NCI-H2107 treated with DMSO at 0.1 percent for 48 hours (cell line): Measurements from ENCODE around the gene TAGLN3.

Experiments
- DNase-seq: peaks from one replicate; lab custom pipeline; 2025; ENCODE audit not compliant: unreplicated experiment; lab: John Stamatoyannopoulos, UW

Gene TAGLN3

DNA sequence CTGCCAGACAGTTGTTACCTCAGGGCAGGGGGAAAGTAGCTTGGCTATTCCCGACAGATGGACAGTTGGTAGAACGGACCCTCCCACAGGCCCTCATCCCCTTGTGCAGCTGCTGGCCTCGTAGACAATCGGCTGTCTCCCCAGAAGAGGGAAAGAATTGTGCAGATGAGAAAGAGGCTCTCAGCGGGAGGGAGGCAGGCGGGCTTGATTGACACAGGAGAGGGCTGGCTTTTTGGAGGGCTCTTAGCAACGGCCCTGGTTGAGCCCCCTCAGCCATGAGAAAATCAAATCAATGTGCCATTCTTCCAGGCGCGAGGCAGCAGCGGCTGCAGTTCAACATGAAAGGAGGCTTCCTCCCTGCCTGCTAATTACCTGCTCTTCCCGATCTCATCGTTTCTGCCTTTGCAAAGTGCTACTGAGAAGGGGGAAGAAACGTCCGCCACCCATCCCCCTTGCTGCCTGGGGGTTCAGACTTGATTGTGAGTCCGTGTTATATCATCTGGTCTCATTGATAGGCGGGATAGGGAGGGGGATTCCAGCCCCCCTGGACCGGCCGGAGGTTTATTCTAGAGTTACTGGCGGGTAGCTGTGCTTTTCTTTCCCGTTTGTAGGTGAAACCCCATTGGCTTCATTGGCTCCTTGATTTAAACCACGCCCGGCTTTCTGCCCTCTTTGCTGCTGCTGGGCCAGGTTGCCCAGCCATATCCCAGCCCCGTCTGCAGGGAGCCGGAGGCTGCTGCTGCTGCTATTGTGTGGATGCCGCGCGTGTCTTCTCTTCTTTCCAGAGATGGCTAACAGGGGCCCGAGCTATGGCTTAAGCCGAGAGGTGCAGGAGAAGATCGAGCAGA, at the start of gene TAGLN3:
Gene TAGLN3, plus strand, starts transcription at position 287 of the 848 bp plus-strand sequence. Its CDS starts 501 bp downstream, at position 788.
- peak; percentile 90 for DNase-seq

DNA sequence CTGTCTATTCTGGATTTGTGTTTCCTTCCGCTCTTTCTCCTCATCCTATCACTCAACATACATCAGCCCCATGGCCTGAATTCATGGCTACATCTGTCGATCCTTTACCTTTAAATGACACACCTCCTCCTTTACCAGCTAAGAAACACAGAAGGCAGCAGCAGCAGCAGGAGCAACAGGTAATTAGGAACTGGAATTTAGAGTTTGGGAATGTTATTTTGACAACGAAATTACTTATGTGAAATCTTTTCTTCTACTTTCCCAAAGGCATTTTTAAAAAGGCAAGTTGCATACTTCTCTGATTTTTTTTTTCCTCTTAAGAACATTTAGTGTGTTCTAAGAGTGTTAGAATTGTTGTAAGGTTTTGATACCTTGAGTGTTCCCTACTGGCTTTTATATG, 49.0 kb upstream of the TAGLN3 start:
- no peak for DNase-seq

DNA sequence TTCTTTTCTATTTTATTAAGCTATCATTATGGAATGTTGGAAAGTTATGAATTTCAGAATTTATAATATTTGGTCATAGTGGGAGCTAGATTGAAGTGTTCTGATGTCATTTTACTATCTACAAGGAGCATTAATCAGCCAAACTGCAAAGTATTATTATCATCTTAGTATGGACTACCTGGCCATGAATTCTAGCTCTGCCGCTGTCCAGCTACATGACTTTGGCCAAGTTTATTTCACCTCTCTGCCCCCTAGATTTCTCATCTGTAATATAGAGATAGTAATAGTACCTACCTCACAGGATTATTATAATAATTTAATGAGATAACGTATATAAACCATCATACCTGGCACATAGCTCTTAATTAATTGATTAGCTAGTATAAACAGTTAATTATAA, 47.7 kb upstream of the TAGLN3 start:
- DNase-seq: no peak

DNA sequence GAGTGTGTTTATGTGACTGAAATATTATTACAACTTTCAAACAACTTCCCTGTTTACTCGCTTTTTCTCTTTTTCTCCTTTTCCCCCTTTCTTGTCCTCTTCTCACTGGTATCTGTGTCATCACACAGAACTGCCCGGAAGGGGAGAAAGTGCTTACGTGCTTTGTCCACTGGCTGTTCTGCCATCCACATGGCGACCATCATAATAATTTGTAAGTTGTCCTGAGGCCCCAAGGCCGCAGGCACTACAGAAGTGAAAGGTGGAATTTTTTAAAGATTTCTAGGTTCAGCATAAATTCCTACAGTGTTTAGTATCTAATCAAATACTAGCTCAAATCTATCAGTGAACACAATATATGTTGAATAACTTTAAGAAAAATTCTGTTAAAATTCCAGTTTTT, 46.6 kb upstream of the TAGLN3 start:
- no peak for DNase-seq

DNA sequence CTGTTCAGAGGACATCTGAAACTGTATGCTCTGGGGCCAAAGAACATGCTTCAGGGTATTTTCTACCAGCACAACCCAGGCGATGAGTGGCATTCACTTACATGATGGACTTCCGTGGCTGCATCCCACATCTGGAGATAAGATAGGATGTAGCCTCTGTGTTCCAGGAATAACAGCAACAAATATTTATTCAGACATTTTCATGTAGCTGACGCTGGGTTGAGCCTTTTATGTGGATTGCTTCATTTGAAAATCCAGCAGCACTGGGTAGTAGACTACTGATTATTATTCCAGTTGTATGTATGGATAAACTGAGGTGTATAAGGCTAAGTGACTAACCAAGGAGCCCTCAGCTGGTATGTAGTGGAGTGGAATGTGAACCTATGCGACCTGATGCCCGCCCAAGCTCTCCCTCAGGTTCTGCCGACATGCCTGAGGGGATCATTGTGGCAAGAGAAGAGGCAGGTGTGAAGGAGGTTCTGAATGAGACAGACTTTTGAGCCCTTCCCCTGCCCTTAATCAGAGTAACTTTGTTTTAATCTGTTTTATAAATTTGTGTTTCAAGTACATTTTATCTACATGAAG, 45.8 kb upstream of the TAGLN3 start:
- no peak for DNase-seq

DNA sequence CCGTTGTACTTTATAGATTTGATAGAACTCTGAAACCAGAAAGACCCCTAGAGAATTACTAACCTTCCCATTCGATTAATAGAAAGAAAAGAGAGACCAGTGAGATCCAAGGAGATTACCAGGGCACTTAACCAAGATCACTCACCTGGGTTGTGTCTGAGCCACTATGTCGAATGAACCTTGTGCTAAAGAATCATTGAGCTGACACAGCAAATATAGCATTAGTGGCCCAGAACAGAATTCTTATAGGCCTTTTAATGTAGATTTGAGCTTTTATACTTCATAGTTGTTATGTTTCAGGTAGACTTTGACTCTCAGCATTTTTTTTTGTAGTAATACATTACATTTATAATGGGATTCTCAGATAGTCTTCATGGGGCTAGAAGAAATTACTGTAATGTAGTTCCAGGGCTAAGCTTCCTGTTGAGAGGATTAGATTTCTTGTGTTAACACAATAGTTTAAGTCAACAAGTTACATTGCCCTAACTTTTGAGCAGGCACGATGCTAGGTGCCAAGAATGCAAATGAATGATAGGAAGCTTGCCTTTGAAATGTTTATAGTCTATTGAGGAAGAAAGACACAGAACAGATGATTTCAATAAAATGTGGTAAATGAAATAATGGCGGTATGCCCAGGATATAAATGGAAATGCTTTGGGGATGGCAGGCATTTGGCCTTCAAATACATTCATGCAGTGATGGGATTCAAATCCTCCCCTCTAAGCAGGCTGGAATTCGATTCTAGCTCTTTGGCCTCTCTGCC, 44.3 kb upstream of the TAGLN3 start:
- no peak for DNase-seq

DNA sequence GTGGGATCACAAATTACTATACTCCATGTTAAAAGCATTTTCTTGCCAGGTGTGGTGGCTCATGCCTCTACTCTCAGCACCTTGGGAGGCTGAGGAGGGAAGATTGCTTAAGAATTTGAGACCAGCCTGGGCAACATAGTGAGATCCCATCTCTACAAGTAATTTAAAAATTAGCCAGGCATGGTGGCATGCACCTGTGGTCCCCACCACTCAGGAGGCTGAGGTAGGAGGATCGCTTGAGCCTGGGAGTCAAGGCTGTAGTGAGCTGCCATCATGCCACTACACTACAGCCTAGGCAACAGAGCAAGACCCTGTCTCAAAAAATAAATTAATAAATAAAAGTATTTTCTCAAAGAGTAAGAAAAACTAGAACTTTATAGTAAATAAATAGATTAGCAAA, 42.8 kb upstream of the TAGLN3 start:
- no peak for DNase-seq

DNA sequence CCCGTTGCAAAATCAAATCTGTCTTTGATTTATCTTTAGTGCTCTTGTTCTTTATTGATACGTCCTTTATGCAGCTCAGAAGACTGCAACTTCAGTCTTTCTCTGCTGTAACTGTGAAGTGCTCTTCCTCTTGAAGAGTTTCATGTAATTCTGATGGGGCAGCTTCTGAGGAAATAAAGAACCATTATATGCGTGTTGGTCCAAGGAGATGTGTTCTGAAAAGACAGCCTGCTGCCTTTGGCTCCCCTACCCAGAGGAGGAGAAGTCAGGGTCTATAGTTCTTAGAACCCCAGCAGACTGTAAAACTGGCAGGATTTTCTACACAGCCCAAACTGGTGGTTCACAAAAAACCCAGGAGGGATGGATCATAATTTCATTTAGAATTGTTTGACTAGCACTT, 42.3 kb upstream of the TAGLN3 start:
- DNase-seq: no peak

DNA sequence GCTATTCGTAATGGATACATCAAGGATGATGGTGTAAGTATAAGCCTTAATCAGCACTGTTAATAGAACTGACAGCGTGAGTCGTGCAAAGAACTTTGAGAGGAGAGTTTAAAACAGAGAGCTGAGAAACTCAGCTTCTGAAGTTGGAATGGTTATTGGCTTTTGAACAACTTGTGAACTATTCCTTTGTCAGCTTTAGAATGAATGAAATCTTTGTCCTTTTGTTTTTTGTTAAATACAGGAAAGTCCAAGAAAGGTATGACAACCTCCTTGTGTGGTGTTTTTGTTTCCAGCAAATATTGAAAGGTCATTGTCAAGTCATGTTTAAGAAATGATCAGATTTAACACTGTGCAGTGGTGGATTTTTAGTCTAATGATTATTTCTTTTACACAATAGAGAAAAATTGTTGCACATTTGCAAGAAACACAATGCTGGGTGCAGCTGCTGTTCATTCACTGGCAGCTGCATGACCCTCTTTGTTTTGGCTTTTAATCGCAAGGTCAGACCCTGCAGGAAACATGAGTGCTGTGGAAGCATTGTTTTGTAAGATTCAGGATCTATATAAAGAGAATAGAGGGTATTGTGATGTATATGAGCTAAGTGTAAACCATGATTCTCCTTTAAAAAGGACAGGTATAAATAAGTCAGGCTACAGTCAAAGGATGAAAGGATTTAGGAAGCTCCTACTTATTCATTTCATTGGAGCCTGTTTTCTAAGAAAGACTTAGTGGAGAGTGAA, 41.6 kb upstream of the TAGLN3 start:
- peak; percentile 75 for DNase-seq

DNA sequence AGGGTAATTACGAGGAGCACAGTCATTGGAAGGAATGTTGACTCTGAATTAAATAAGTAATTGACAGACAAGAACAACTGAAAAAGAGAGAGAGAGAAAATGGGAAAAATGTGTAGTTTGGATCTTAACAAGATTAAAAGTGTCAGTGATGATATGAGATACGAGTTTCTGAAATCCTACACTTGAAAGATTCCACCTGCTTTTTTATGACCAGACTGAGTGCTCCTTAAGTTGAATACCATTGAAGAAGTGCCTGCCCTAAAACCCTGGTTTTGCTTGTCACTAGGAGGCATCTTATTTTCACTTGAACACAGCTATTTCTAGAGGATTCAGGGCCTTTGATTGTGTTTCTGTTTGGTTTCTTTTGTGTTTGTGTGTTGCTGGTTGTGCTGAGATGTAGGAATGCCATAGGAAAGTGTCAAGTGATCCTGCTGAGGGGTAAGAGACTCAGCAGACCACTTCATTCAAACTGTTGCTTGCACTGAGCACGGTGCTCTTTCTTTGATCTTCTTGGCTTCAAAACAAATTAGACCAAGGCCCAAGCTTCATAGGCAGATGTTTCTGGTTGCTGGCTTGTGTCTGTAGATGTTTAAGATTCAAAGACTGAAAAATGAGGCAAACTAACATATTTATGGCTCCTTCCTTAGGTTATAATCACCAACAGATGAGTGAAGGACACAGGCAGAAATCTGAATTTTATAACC, 37.1 kb upstream of the TAGLN3 start:
- no peak for DNase-seq

DNA sequence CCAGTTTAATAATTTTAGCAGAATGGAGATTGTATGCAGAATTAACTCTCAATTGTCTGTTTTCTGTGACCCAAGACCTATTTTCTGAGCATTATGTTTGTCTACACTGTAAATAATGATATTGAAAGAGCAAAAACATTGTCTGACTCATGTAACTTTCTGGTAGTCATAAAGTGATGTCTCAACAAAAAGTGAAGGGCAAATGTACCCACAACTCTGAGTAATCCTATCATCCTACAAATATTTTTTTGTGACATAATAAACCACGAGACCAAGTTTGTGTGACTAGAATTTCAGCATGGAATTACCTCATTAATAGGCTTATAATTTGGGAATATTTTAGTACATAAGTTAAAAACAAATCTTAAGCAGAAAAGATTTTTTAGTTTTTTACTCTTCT, 35.3 kb upstream of the TAGLN3 start:
- no peak for DNase-seq

DNA sequence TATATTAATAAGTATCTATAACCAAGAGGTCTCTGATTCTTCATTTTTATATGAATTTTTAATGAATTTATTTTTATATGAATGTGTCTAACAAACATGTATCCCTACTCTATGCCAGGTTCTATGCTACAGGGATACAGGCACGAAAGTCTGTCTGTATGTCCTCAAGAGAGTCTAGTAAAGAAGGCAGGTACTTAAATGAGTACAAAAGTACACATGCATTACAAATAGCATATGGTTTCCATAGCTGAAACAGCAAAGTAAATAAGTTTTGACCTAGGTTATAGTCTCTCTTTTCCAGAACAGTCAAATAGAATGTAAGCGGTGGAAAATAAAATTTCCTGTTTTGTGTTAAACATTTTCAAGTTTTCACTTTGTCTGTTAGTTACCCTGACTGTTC, 33.2 kb upstream of the TAGLN3 start:
- DNase-seq: no peak

DNA sequence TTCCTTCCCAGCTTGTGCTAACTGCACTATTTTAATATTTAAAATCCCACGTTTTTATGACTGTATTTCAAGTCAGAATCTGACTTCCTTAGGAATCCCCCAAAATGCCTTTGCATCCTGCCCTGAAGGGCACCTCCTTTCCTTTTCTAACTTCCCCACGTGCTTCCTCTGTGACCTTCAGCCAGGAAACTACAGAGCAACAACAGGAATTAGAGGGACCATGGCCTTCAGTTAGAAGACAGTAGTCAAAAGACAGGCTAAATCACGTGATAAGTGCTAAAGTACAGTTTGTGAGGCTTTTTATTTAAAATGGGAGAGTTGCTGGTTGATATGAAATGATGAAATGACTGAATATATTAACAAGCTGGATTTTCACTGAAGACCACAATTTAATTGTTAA, 31.7 kb upstream of the TAGLN3 start:
- no peak for DNase-seq

DNA sequence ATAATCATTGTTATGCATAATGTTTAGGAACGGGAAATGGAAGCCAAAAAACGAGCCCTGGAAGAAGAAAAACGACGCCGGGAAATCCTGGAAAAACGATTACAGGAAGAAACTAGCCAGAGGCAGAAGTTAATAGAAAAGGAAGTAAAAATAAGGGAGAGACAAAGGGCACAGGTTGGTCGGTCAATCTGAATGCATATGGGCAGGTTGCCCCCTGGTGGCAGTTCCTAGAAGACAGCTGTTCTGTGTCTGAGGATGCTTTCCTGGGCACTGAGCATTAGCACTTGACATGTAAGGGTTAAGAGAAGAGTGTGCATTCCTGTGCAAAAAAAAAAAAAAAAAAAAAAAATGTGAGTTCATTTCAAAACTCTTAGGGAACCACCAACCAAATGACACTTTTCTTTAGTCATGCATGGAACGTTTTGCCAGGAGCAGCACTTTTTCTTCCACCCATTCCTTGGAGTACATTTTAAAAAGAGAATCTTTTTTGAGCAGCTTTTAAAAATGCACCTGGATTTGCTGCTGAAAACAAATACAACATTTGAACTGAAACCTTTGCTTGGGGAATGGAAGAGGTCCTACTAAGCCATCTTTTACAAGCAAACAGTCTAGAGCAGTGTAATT, 31.0 kb upstream of the TAGLN3 start:
- peak; percentile 89 for DNase-seq

DNA sequence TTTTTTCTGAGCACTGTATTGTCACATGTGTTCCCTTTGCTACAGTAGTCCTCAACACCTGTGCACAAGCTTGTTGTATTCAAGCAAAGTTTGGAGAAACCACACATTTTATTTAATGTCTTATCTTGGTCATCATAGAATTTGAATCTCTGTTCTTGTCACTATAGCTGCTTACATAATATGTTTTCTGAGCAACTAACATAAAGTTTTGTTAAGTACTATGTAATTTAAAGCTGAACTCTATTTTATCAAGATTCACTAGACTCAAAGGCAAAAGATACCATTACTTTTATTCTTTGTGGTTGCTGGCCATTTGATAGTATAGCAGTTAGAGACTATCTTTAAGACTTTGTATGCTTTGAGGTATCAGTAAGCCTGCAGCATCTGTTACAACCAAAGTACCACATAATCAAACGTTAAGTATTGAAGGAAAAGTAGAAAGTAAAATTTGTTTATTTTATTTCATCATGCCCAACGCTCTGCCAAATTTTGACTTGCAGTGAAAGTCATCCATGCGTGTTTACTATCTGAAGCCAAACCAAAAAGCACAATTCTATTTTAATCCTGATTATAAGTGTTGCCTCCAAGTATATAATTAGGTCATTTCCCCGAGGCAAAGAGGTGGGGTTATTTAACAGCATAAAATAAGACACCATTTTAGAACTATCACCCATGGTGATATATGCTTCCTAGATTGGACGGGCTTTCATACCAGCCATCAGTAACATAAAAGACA, 30.2 kb upstream of the TAGLN3 start:
- DNase-seq: no peak

DNA sequence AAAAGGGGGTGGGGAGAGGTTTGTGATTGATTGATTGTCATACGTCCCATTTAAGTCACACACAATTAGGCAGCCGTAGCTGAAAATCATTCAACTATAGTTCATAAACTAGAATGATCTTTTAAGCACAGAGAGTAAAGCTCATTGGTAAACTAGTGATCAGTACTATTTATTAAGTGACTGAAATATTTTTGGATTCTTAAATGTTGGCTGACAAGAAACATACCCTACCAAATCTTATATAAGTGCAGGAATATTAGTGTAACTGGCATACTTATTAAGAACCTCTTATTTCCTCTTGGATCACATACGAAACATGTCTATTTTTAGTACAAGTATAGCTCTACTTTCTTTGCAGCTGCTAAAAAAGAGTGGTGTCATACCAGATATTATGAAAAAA, 28.3 kb upstream of the TAGLN3 start:
- DNase-seq: no peak

DNA sequence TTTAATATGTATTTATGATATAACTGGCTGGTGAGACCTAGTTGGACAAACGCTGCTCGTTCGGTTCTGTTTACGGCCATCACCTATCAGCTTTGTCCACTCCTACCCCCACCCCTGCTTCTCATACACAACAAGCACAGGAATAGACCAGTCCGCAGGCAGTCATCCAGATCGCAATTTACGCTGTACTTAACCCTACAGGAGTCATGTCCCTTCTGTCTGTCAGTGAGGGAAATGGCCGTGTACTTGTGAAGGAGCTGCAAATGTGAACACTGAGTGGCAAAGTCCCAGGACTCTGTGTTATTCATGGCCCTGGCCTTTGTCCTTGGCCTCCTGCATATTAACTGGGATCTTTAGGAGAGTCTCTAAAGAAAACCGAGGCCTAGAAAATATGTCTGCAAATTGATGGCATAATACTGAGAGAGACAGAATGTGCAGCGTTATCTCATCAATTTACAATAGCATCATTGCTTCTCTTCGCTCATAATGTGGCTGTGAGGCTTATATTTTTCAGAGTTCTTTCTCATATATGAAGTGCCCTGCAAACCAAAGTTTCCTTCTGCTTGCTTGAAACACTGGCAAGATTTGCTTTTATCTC, 27.1 kb upstream of the TAGLN3 start:
- DNase-seq: no peak

DNA sequence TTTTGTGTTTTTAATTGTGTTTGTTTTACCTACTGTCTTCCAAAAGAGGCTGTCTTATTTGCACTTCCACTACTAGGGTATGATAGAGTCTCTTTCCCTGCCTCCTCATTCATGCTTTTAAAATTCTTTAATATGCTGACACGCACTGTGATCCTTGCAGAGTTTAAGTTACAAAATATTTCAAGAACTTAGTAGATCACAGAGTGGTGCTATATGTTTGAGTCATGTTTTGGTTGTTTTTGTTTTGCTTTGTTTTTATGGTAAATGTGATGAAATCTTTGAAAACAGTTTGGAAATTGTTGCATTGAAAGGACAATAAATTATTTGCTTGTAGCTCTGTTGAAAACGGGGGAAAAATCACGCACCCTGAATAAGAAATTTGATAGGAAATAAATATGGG, 25.8 kb upstream of the TAGLN3 start:
- DNase-seq: no peak

DNA sequence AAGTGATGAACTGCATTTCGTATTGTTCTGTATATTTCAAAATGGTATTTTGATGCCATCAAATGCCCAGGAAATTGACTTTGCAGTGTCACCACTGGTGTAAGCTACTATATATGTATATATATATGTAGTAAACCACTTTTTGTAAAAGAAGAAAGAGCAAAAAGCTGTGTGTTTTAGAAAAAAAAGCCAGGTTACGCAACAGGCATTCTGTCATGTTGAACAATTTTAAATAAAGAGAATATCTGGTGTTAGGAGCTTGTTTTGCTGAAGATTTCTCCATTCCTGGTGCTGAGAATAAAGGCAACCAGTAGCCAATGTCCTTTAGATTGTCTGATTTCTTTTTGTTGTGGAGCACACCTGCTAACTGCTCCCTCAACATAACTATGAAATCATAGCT, 23.6 kb upstream of the TAGLN3 start:
- no peak for DNase-seq
